ENCODE results near the gene FKBP1B. TPM values are rescaled to one million over a fixed set of nuclear protein-coding genes. Genes with fewer than 3 reads are reported as not detected.
"Not testable (repeated sequence)": the region's sequence is repeated elsewhere in the genome, so short reads cannot be mapped to it uniquely, and the experiment has no call there.

FKBP1B gene
- polyA plus RNA-seq, 1 donor = 8.2 TPM

- Histone ChIP-seq H3K27ac (ENCODE audit: low read length) (peak overlapping the region; percentile 94), H3K4me3 (ENCODE audit: low read length) (peak overlapping the region; percentile 67), H3K9me3 (ENCODE audit: control insufficient read depth, low read depth, low read length) (no peaks in the 10 kb centered on the region), H3K4me1 (ENCODE audit: control insufficient read depth, insufficient read depth, low read length) (peaks cover 16% of the 10 kb centered on the region), H3K36me3 (ENCODE audit: control insufficient read depth, insufficient read depth, low read length) (peaks cover 30% of the 10 kb centered on the region), H3K27me3 (ENCODE audit: control insufficient read depth, insufficient read depth, low read length) (no peaks in the 10 kb centered on the region)
- WGBS (ENCODE audit: insufficient coverage, low lambda C conversion rate) = no CpG with 5 or more reads among the region's 30 CpGs
- peak; percentile 95 to 99 for DNase-seq
Observed at GRCh38 chr2:24083567-24084385, 34.2 kb downstream of the FKBP1B start.

DNA sequence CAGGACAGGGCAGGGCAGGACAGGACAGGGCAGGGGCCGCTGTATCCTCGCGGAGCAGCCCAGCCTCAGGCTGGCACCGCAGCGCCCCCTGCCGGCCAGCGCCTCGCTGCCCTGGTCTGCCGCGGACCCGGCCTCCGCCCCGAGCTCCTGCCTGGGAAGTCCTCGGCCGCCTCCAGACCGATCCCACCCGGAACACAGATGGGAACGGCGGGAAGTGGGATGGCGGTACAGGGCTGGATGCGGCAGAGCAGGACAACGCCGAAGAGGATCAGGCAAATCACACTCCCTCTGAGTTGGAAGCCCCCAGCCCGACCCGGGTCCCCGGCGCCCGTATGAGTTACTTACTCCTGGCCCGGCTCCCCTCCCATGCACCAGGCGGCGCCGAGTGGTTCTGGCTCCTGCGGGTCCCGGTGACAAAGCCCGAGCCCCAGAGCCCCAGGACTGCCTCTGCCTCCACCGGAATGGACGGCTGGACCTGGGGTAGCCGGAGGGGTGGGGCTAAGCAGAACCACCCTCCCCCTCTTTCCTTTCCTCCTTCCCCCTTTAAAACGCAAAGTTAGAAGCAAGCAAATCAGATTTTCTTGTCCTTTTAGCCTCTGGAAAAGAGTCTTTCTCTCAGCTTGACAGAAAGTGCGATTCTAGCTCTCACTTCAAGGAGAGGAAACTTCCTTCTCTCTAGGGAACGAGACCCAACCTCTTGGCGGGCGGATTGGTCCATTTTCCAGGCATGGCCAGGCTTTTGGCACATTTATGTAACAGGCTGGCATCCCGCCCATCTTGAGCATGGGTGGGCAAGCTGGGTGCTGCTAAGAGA lies 35.1 kb downstream of the FKBP1B start, which contains the start of gene TP53I3:
Gene TP53I3 (minus strand): TSS at position 449 of the 814 bp plus-strand sequence. CDS start 508 bp downstream, outside the sequence.
- no CpG with 5 or more reads among the region's 44 CpGs for WGBS (ENCODE audit: insufficient coverage, low lambda C conversion rate)
- peak within 1 kb of the TSS; percentile 67 for H3K4me3 ChIP-seq (ENCODE audit: low read length)
- peaks cover 16% of the 10 kb centered on the region for H3K4me1 ChIP-seq (ENCODE audit: control insufficient read depth, insufficient read depth, low read length)
- DNase-seq = peak in 1 of 2 donors; percentile 95
- H3K27me3 ChIP-seq (ENCODE audit: control insufficient read depth, insufficient read depth, low read length) = no peaks in the 10 kb centered on the region
- H3K9me3 ChIP-seq (ENCODE audit: control insufficient read depth, low read depth, low read length) = no peaks in the 10 kb centered on the region
- H3K27ac ChIP-seq (ENCODE audit: low read length) = peak within 1 kb of the TSS; percentile 94
- H3K36me3 ChIP-seq (ENCODE audit: control insufficient read depth, insufficient read depth, low read length) = peaks cover 30% of the 10 kb centered on the region

- DNase-seq = no peak
- no peaks in the 10 kb centered on the region for H3K27me3 ChIP-seq (ENCODE audit: control insufficient read depth, insufficient read depth, low read length)
- no CpG with 5 or more reads among the region's 11 CpGs for WGBS (ENCODE audit: insufficient coverage, low lambda C conversion rate)
Observed at GRCh38 chr2:24085200-24085489, 35.6 kb downstream of the FKBP1B start.

GRCh38 chr2:24086241-24086640 lies 36.7 kb downstream of the FKBP1B start:
- Histone ChIP-seq H3K36me3 (ENCODE audit: control insufficient read depth, insufficient read depth, low read length) (peaks cover 18% of the 10 kb centered on the region), H3K27ac (ENCODE audit: low read length) (no peak overlapping the region), H3K4me1 (ENCODE audit: control insufficient read depth, insufficient read depth, low read length) (peaks cover 16% of the 10 kb centered on the region), H3K4me3 (ENCODE audit: low read length) (no peak overlapping the region), H3K27me3 (ENCODE audit: control insufficient read depth, insufficient read depth, low read length) (no peaks in the 10 kb centered on the region), H3K9me3 (ENCODE audit: control insufficient read depth, low read depth, low read length) (no peaks in the 10 kb centered on the region)
- DNase-seq = no peak
- 100% methylated on average over 1 of the region's 1 CpG for whole genome bisulfite sequencing (ENCODE audit: insufficient coverage, low lambda C conversion rate)

More at GRCh38 chr2:24085200-24085489, 35.6 kb downstream of the FKBP1B start:
- peak overlapping the region; percentile 94 for H3K27ac ChIP-seq (ENCODE audit: low read length)
- no peaks in the 10 kb centered on the region for H3K9me3 ChIP-seq (ENCODE audit: control insufficient read depth, low read depth, low read length)
- H3K4me3 ChIP-seq (ENCODE audit: low read length) = peak overlapping the region; percentile 67
- H3K36me3 ChIP-seq (ENCODE audit: control insufficient read depth, insufficient read depth, low read length) = peaks cover 26% of the 10 kb centered on the region
- H3K4me1 ChIP-seq (ENCODE audit: control insufficient read depth, insufficient read depth, low read length) = peaks cover 16% of the 10 kb centered on the region

- H3K36me3 ChIP-seq (ENCODE audit: control insufficient read depth, insufficient read depth, low read length) = peaks cover 14% of the 10 kb centered on the region
- H3K4me3 ChIP-seq (ENCODE audit: low read length) = no peak overlapping the region
- DNase-seq = no peak
- no peaks in the 10 kb centered on the region for H3K9me3 ChIP-seq (ENCODE audit: control insufficient read depth, low read depth, low read length)
- no peaks in the 10 kb centered on the region for H3K27me3 ChIP-seq (ENCODE audit: control insufficient read depth, insufficient read depth, low read length)
- H3K27ac ChIP-seq (ENCODE audit: low read length) = no peak overlapping the region
- WGBS (ENCODE audit: insufficient coverage, low lambda C conversion rate) = 69% methylated on average over 2 of the region's 3 CpGs
- H3K4me1 ChIP-seq (ENCODE audit: control insufficient read depth, insufficient read depth, low read length) = peaks cover 16% of the 10 kb centered on the region
Observed at GRCh38 chr2:24087032-24087431, 37.5 kb downstream of the FKBP1B start.

DNA sequence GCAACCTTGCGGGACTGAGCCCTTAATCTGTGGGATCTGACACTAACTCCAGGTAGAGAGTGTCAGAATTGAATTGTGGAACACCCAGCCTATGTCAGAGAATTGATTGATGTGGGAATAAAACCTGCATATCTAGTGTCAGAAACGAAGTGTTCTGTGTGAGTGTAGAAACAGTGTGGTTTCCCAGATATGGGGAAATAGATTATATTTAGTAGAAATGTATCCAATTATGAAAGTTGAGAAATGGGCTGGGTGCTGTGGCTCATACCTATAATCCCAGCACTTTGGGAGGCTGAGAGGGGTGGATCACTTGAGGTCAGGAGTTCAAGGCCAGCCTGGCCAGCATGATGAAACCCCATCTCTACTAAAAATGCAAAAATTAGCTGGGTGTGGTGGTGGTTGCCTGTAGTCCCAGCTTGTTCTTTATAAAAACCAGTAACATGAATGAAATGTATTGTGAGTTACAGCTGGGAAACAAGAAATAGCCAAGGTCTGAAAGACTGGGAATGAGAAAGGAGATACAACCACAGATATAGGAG lies 39.3 kb downstream of the FKBP1B start:
- Histone ChIP-seq H3K27ac (ENCODE audit: low read length) (no peak overlapping the region), H3K9me3 (ENCODE audit: control insufficient read depth, low read depth, low read length) (no peaks in the 10 kb centered on the region), H3K27me3 (ENCODE audit: control insufficient read depth, insufficient read depth, low read length) (no peaks in the 10 kb centered on the region), H3K36me3 (ENCODE audit: control insufficient read depth, insufficient read depth, low read length) (peaks cover 4% of the 10 kb centered on the region), H3K4me3 (ENCODE audit: low read length) (no peak overlapping the region), H3K4me1 (ENCODE audit: control insufficient read depth, insufficient read depth, low read length) (peaks cover 5% of the 10 kb centered on the region)
- no CpG with 5 or more reads among the region's 2 CpGs for WGBS (ENCODE audit: insufficient coverage, low lambda C conversion rate)
- no peak for DNase-seq

- no CpG with 5 or more reads among the region's 5 CpGs for WGBS (ENCODE audit: insufficient coverage, low lambda C conversion rate)
Observed at GRCh38 chr2:24093270-24093669, 43.7 kb downstream of the FKBP1B start.

GRCh38 chr2:24095171-24095677 lies 45.7 kb downstream of the FKBP1B start:
- no CpG with 5 or more reads among the region's 17 CpGs for WGBS (ENCODE audit: insufficient coverage, low lambda C conversion rate)

More at GRCh38 chr2:24093270-24093669, 43.7 kb downstream of the FKBP1B start:
- H3K36me3 ChIP-seq (ENCODE audit: control insufficient read depth, insufficient read depth, low read length); H3K9me3 ChIP-seq (ENCODE audit: control insufficient read depth, low read depth, low read length); DNase-seq; H3K4me3 ChIP-seq (ENCODE audit: low read length); H3K27me3 ChIP-seq (ENCODE audit: control insufficient read depth, insufficient read depth, low read length); H3K27ac ChIP-seq (ENCODE audit: low read length); H3K4me1 ChIP-seq (ENCODE audit: control insufficient read depth, insufficient read depth, low read length): not testable (repeated sequence)

GRCh38 chr2:24100732-24101131 lies 51.2 kb downstream of the FKBP1B start:
- H3K9me3 ChIP-seq (ENCODE audit: control insufficient read depth, low read depth, low read length); DNase-seq; H3K4me1 ChIP-seq (ENCODE audit: control insufficient read depth, insufficient read depth, low read length); H3K27ac ChIP-seq (ENCODE audit: low read length); H3K4me3 ChIP-seq (ENCODE audit: low read length); H3K36me3 ChIP-seq (ENCODE audit: control insufficient read depth, insufficient read depth, low read length); H3K27me3 ChIP-seq (ENCODE audit: control insufficient read depth, insufficient read depth, low read length): not testable (repeated sequence)
- WGBS (ENCODE audit: insufficient coverage, low lambda C conversion rate) = no CpG with 5 or more reads among the region's 2 CpGs

More at GRCh38 chr2:24095171-24095677, 45.7 kb downstream of the FKBP1B start:
- not testable (repeated sequence) for DNase-seq; H3K9me3 ChIP-seq (ENCODE audit: control insufficient read depth, low read depth, low read length); H3K4me3 ChIP-seq (ENCODE audit: low read length); H3K27me3 ChIP-seq (ENCODE audit: control insufficient read depth, insufficient read depth, low read length); H3K36me3 ChIP-seq (ENCODE audit: control insufficient read depth, insufficient read depth, low read length); H3K27ac ChIP-seq (ENCODE audit: low read length); H3K4me1 ChIP-seq (ENCODE audit: control insufficient read depth, insufficient read depth, low read length)

- WGBS (ENCODE audit: insufficient coverage, low lambda C conversion rate) = 88% methylated on average over 1 of the region's 2 CpGs
- H3K4me1 ChIP-seq (ENCODE audit: control insufficient read depth, insufficient read depth, low read length) = no peaks in the 10 kb centered on the region
Observed at GRCh38 chr2:24101992-24102391, 52.5 kb downstream of the FKBP1B start.

More at GRCh38 chr2:24101992-24102391, 52.5 kb downstream of the FKBP1B start:
- no peak overlapping the region for H3K27ac ChIP-seq (ENCODE audit: low read length)
- H3K4me3 ChIP-seq (ENCODE audit: low read length) = no peak overlapping the region
- H3K36me3 ChIP-seq (ENCODE audit: control insufficient read depth, insufficient read depth, low read length) = no peaks in the 10 kb centered on the region
- no peak for DNase-seq
- H3K9me3 ChIP-seq (ENCODE audit: control insufficient read depth, low read depth, low read length) = peaks cover 4% of the 10 kb centered on the region
- H3K27me3 ChIP-seq (ENCODE audit: control insufficient read depth, insufficient read depth, low read length) = no peaks in the 10 kb centered on the region
